Rectal smooth muscle tissue (tissue), 1 donor: Measurements from ENCODE around the gene SYT6.
"Not testable (repeated sequence)": the region's sequence is repeated elsewhere in the genome, so short reads cannot be mapped to it uniquely, and the experiment has no call there.

Source experiments
- H3K27ac ChIP-seq: one replicate; pipeline ENCODE4 v1.7.0; 2013; ENCODE audit warnings: low read depth, low read length, inconsistent platforms
- H3K27me3 ChIP-seq: one replicate; pipeline ENCODE4 v1.7.0; 2013; ENCODE audit warnings: low read length; ENCODE audit not compliant: control insufficient read depth, insufficient read depth
- H3K36me3 ChIP-seq: one replicate; pipeline ENCODE4 v1.7.0; 2013; ENCODE audit warnings: low read length; ENCODE audit not compliant: control insufficient read depth, insufficient read depth
- H3K4me1 ChIP-seq: one replicate; pipeline ENCODE4 v1.7.0; 2013; ENCODE audit warnings: low read length; ENCODE audit not compliant: control insufficient read depth, insufficient read depth
- H3K4me3 ChIP-seq: one replicate; pipeline ENCODE4 v1.7.0; 2013; ENCODE audit warnings: low read length
- H3K9ac ChIP-seq: one replicate; pipeline ENCODE4 v1.7.0; 2013; ENCODE audit warnings: low read length

The SYT6 gene

DNA sequence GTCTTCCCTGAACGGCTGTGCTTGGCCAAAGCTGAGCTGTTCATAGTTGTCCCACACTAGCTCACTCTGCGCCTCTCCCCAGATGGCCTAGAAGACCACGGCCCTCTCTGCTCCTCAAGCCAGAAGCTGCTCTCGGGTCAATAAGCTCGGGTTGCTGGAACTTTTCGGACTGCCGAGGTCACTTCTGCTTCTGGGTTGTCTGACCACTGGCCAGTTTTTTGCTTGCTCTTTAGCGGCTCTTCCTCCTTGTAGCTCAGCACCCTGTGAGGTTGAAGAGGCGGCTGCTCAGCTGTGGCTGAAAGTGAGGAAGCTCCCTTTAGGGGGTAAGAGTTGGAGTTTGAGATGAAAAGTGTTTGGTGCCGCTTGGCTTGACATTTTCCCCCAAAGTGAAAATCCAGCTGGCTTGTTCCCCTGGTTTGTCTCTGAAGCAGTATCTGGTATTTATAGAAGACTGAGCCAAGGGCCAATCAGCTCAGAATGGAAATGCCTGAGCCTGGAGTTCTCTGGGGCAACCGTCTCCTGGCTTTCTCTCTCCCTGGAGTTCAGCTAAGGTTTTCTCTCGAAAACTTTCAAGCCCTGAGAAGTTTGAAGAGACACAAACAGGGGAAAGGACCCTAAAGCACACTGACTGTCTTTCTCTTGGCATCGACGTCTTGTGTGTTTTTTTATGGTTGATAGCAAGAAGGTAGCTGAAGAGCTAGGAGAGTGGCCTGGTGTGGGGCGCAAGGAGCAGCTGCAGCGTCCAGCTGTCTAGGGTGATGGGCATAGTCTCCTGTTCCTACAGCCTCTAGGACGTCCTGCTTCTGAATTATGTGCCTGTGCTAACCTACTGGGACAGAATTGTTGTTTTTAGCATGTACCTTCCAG, 72.0 kb downstream of the SYT6 start:
- H3K27me3 ChIP-seq = no peaks in the 10 kb centered on the region
- no peak overlapping the region for H3K27ac ChIP-seq
- H3K4me3 ChIP-seq = no peak overlapping the region
- no peaks in the 10 kb centered on the region for H3K36me3 ChIP-seq
- no peak overlapping the region for H3K9ac ChIP-seq
- H3K4me1 ChIP-seq = peaks cover 7% of the 10 kb centered on the region

DNA sequence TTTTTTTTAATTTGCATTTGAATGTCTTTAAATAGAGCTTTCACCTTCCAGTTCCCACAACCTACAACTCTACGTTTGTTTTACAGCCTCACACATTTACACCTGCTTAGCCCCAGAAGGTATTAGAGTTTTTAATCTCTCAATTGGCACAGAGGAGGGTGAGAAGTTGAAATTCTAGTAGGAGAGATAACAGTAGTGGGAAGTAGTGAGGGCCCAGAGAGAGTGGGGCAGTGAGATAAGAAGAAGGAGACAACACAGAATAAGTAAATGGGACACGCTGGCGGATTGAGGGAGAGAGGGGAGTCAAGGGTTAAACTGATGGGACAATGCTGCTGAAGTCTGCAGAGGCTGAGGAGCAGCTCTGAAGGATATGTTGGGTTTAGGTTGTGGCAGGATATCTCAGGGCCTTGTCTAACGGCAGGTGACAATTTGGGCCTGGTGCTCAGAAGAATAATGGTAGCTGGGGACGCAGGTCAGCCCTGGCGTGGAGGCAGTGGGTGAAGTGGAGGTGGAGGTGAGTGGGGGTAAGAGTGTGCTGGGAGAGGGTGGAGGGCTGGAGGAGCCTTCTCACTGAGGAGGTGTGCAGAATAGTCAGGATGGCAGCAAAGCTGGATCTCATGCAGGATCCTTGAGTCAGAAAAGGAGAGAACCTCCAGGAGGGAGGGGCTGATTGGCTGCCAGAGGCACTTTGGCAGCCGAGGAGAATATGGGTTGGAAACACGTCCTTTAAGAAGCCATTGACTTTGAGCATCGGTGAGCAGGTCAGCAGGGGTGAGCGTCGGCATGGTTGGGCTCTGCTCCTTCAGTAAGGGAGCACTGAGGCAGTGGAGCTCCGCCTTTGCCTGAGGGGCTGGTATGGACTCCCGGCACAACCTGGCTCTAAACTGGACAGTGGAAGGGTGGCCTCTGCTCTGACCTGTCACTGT, 72.9 kb downstream of the SYT6 start:
- Histone ChIP-seq H3K4me1 (peaks cover 7% of the 10 kb centered on the region), H3K9ac (no peak overlapping the region), H3K27ac (no peak overlapping the region), H3K27me3 (no peaks in the 10 kb centered on the region), H3K36me3 (no peaks in the 10 kb centered on the region), H3K4me3 (no peak overlapping the region)

DNA sequence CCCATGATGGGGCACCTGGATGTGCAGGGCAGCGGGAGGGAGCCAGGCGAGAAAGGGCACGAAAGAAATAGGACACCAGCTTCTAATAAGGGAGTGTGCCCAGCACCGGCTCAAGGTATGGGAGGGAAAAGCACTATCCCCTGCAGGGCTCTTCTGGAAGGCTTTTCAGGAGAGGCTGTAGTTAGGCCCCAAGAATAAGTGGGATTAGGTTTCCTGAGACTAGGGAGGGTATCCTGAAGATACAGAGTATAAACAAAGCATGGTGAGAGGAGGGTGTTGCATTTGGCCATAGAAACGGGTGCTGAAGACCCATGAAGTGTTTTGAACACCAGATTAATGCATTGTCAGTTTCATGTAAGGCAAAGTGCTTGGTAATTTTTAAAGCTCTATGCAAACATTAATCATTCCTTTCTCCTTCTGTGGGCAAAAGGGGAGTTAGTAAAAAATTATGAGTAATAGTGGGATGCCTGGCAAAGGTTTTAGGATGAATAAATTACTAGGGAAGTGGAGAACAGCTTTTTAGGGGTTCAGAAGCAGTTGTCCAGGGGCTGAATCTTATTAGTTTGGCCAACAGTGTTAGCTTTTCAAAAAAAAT, 74.0 kb downstream of the SYT6 start:
- no peak overlapping the region for H3K4me3 ChIP-seq

DNA sequence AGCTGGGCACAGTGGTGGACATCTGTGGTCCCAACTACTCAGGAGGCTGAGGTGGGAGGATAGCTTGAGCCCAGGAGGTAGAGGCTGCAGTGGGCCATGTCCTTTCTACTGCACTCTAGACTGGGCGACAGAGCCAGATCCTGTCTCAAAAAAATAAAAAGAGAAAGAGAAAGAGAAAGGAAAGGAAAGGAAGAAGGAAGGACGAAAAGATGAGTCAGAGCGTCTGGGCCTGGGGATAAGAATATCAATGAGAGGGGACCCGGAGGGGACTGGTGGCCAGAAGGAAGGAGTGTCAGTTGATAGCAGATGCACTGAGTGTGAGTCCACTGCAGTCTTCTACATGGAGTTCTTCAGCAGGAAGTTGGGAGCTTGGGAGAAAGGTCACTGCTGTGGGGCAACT, 75.6 kb downstream of the SYT6 start:
- Histone ChIP-seq H3K4me1 (peaks cover 7% of the 10 kb centered on the region), H3K36me3 (no peaks in the 10 kb centered on the region), H3K9ac (no peak overlapping the region), H3K27ac (no peak overlapping the region), H3K27me3 (no peaks in the 10 kb centered on the region), H3K4me3 (no peak overlapping the region)

More for the DNA sequence above, 74.0 kb downstream of the SYT6 start:
- no peak overlapping the region for H3K27ac ChIP-seq
- H3K4me1 ChIP-seq = peaks cover 7% of the 10 kb centered on the region
- H3K27me3 ChIP-seq = no peaks in the 10 kb centered on the region
- no peak overlapping the region for H3K9ac ChIP-seq
- no peaks in the 10 kb centered on the region for H3K36me3 ChIP-seq

GRCh38 chr1:114077188-114077587, 76.5 kb downstream of the SYT6 start:
- H3K4me3 ChIP-seq = no peak overlapping the region
- H3K4me1 ChIP-seq = peaks cover 4% of the 10 kb centered on the region
- no peak overlapping the region for H3K9ac ChIP-seq
- no peaks in the 10 kb centered on the region for H3K27me3 ChIP-seq
- H3K27ac ChIP-seq = no peak overlapping the region
- no peaks in the 10 kb centered on the region for H3K36me3 ChIP-seq

- no peak overlapping the region for H3K9ac ChIP-seq
- H3K27ac ChIP-seq = no peak overlapping the region
- H3K27me3 ChIP-seq = no peaks in the 10 kb centered on the region
- H3K4me3 ChIP-seq = no peak overlapping the region
- no peaks in the 10 kb centered on the region for H3K36me3 ChIP-seq
- H3K4me1 ChIP-seq = no peaks in the 10 kb centered on the region
These were observed 77.4 kb downstream of the SYT6 start for GRCh38 chr1:114076308-114076707.

DNA sequence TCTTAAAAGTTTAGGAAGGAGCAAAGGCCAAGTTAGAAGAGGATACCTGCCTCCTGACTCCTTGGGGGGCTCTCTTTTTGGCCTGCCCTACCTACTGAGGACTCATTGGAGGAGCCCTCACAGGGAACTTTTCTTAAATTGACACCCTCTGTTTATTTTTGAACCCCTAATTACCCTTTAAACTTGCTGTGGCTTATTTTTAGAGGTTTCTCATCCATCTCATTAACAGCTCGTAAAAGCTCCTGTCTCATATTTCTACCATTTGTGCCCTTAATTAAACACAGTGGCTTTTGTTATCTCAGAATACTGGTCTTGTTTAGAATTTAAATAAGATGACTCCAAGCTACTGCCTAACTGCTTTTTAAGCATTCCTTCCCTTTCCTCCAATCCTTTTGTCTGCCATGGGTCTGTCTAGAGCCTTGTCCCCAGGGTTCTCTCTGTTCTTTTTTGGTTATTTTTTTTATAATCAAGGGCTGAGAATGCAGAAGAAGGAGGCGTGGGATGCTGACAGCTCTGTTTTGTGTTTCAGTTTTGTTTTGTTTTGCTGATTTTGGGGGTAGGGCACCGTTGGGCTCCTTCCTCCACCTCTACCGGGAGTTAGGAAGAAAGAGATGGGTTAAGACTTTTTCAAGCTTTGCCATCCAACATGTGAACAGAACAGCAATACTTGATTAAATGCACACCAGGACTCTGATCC, 78.0 kb downstream of the SYT6 start:
- Histone ChIP-seq H3K9ac (no peak overlapping the region), H3K27ac (no peak overlapping the region), H3K27me3 (no peaks in the 10 kb centered on the region)

GRCh38 chr1:114075105-114075504, 78.6 kb downstream of the SYT6 start:
- H3K4me3 ChIP-seq = no peak overlapping the region
- H3K4me1 ChIP-seq = no peaks in the 10 kb centered on the region
- no peak overlapping the region for H3K27ac ChIP-seq

More for the DNA sequence above, 78.0 kb downstream of the SYT6 start:
- Histone ChIP-seq H3K36me3 (no peaks in the 10 kb centered on the region), H3K4me3 (no peak overlapping the region), H3K4me1 (no peaks in the 10 kb centered on the region)

DNA sequence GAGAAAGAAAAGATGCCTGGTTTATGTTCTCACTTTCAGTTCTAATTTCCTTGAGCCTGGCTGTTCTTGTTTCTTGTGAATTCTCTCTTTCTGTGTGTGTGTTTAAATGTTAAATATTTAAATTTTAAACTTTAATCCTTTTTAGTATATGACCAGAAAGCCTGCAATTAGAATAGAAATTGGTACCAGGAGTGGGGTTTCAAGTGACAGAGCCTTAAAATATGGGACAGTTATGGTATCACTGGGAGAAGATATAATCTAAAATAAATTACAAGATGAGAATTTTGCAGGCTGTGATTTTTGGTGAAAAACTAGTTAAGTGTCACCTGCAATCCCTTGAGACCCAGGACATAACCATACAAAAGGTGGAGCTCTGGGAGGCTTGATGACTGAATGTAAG, 81.4 kb downstream of the SYT6 start:
- H3K4me1 ChIP-seq = no peaks in the 10 kb centered on the region
- H3K27ac ChIP-seq = no peak overlapping the region
- H3K27me3 ChIP-seq = no peaks in the 10 kb centered on the region
- H3K36me3 ChIP-seq = no peaks in the 10 kb centered on the region
- no peak overlapping the region for H3K9ac ChIP-seq
- H3K4me3 ChIP-seq = no peak overlapping the region

More at GRCh38 chr1:114075105-114075504, 78.6 kb downstream of the SYT6 start:
- Histone ChIP-seq H3K36me3 (no peaks in the 10 kb centered on the region), H3K9ac (no peak overlapping the region), H3K27me3 (no peaks in the 10 kb centered on the region)

DNA sequence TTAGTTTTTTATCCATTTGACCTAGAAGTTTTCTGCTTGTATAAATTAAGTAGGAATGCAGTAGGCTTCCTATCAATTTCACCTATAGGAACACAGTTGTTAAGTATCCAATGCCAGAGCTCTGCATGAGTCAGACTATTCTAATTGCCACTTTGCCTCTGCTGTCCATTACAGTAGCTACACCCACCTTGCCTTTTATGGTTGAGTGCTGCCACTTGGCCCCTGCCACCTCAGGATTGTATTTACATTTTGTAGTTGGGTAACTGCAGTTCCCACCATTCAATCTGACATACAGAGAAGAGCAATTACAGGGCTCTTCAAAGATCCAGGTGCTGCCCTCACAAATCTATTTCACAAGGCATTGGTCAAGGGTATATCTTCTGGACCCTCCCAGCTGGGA, 83.9 kb downstream of the SYT6 start:
- H3K4me3 ChIP-seq, H3K27me3 ChIP-seq, H3K27ac ChIP-seq, H3K9ac ChIP-seq, H3K36me3 ChIP-seq, H3K4me1 ChIP-seq: not testable (repeated sequence)

GRCh38 chr1:114068684-114069083, 85.0 kb downstream of the SYT6 start:
- not testable (repeated sequence) for H3K27me3 ChIP-seq, H3K4me3 ChIP-seq, H3K27ac ChIP-seq, H3K4me1 ChIP-seq, H3K36me3 ChIP-seq, H3K9ac ChIP-seq

- H3K27ac ChIP-seq, H3K9ac ChIP-seq, H3K27me3 ChIP-seq, H3K4me3 ChIP-seq, H3K36me3 ChIP-seq, H3K4me1 ChIP-seq: not testable (repeated sequence)
These were observed 88.0 kb downstream of the SYT6 start for GRCh38 chr1:114065671-114066070.
